ENCODE measurements around the gene EDRF1.
"Not testable (repeated sequence)": the region's sequence is repeated elsewhere in the genome, so short reads cannot be mapped to it uniquely, and the experiment has no call there.

Gene EDRF1

DNA sequence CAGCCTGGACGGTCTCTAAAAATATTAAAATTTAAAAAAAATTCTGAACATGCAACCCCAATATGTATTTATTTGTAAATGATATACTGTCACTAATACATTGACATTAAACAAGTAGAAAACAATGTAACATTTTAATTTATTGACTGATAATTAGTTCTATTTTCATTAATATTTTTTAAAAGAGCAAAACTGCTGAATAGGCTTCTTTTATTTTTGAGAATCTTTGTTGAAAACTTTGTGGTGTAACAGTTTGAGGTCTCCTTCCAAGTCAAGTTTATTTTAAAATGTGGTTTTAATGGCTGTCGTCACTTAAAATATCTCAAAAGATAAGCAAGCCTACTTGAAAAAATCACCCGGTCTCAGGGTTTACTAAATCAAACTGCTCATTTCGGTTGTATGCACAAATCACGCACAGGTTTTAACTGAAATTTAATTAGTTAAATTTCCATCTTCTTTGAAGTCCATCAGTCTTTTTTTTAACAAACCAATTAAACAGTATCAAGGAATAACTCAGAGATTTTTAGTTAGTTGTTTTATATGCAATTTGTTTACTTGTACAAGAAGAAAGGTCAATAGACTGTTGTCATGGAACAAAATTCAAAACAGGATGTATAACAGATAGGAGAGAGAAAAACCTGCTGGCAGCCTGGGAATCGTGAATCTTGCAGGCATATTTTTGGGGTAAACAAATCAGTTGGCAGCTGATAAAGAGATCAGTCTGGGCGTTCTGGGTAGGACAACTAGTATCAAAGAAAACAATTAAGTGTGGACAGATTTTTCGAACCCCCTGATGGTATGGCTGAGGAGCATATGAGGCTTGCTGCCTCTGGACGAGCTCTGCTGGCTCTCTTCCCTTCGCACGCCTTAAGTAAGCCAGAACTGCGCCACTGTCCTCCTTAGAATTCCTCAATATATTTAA, 9.7 kb upstream of the EDRF1 start:
- H3K4me3 ChIP-seq (ENCODE audit: low read depth, low read length) = no peak overlapping the region
- TF ChIP-seq, protein P1, sequence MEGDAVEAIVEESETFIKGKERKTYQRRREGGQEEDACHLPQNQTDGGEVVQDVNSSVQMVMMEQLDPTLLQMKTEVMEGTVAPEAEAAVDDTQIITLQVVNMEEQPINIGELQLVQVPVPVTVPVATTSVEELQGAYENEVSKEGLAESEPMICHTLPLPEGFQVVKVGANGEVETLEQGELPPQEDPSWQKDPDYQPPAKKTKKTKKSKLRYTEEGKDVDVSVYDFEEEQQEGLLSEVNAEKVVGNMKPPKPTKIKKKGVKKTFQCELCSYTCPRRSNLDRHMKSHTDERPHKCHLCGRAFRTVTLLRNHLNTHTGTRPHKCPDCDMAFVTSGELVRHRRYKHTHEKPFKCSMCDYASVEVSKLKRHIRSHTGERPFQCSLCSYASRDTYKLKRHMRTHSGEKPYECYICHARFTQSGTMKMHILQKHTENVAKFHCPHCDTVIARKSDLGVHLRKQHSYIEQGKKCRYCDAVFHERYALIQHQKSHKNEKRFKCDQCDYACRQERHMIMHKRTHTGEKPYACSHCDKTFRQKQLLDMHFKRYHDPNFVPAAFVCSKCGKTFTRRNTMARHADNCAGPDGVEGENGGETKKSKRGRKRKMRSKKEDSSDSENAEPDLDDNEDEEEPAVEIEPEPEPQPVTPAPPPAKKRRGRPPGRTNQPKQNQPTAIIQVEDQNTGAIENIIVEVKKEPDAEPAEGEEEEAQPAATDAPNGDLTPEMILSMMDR (conservative IDR thresholded peaks at IDR 0.05; ENCODE audit: low read depth, low read length) = no peak
- peak; percentile 54 for DNase-seq (ENCODE audit: low read depth)

DNA sequence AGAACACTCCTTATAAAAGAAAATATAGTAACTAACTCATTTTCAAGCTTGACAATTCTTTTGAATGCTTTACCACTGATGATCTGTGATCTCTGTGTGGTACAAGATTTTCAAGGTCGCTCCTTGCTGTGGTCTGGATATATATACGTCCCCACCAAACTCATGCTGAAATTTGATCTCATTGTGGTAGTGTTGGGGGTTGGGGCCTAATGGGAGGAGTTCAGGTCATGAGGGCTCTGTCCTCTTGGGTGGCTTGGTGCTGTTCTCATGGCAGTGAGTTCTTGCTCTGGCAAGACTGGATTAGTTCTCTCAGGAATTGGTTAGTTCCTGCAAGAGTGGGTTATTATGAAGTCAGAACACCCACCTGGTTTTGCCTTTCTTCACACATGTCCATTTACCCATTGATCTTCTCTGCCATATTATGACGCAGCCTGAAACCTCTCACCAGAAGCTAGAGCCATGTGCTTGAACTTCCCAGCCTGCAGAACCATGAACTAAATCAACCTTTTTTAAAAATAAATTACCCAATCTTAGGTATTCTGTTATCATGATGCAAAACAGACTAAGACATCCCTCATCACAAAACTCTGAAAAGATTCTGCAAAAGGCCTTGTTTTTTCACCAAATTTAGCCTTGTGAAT, 8.3 kb upstream of the EDRF1 start:
- no peak for DNase-seq (ENCODE audit: low read depth)
- TF ChIP-seq, protein P1 (conservative IDR thresholded peaks at IDR 0.05; ENCODE audit: low read depth, low read length) = no peak
- H3K4me3 ChIP-seq (ENCODE audit: low read depth, low read length) = no peak overlapping the region

DNA sequence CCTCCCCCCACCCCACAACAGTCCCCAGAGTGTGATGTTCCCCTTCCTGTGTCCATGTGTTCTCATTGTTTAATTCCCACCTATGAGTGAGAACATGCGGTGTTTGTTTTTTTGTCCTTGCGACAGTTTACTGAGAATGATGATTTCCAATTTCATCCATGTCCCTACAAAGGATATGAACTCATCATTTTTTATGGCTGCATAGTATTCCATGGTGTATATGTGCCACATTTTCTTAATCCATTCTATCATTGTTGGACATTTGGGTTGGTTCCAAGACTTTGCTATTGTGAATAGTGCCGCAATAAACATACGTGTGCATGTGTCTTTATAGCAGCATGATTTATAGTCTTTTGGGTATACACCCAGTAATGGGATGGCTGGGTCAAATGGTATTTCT, 4.8 kb upstream of the EDRF1 start:
- not testable (repeated sequence) for H3K4me3 ChIP-seq (ENCODE audit: low read depth, low read length); DNase-seq (ENCODE audit: low read depth)

DNA sequence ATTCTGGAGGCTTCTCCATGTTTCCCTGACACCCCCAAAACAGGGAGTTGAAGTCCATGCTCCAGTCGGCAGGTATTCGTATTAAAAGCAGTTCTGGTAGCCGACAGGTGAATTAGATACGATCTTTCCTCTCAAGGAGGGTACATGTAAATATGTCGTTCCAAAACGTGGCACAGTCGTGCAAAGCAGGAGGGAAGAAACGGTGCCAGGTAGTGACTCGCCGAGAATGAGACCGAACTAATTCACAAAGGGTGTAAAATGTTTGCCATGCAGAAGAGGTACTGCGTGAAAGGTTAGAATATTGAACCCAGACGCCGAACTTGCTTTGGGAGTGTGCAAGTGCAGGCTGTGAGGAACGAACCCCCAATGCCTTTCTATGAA, 483 bp downstream of the EDRF1 start:
- TF ChIP-seq, protein P1 (conservative IDR thresholded peaks at IDR 0.05; ENCODE audit: low read depth, low read length) = no peak
- DNase-seq (ENCODE audit: low read depth) = peak; percentile 3

DNA sequence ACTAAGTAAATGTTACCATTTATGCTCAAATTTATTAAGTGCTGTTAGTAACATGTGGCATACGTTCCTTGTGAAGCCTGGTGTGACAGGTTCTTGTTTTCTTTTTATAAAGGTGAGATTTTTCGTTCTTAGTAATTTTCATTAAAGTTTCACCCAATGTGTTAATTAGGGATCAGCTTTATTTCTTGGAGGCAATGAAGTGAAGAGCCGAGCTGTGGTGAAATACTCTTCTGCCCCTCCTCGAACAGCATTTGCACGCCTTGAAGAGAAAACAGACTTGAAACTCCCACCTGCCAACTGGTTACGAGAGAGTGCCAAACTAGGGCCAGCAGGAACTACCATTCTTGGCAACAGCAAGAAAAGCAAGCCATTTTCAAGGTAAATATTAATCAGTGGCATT, 1.5 kb downstream of the EDRF1 start:
- no peak for DNase-seq (ENCODE audit: low read depth)
- TF ChIP-seq, protein P1 (conservative IDR thresholded peaks at IDR 0.05; ENCODE audit: low read depth, low read length) = no peak
- H3K4me3 ChIP-seq (ENCODE audit: low read depth, low read length) = no peak overlapping the region

More for the DNA sequence above, 483 bp downstream of the EDRF1 start:
- peak overlapping the region; percentile 92 for H3K4me3 ChIP-seq (ENCODE audit: low read depth, low read length)

DNA sequence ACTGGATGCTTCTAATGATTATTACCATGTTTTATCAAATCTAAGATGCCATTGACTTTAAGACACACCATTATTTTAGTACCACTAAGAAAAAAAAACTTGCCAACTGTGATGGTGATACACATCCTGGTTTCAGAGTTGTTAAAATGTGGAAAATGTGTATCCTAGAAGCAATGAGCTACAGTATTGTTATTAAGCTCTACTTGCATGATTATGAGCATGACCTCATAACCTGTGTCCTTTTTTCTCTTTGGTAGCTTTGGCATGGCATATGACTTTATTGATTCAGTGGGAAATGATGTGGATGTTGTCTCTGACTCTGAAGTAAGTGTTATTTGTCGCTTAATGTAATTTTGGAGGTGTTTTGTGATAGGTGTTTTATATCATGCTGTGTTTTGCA, 3.3 kb downstream of the EDRF1 start:
- TF ChIP-seq, protein P1 (conservative IDR thresholded peaks at IDR 0.05; ENCODE audit: low read depth, low read length) = no peak
- no peak overlapping the region for H3K4me3 ChIP-seq (ENCODE audit: low read depth, low read length)
- no peak for DNase-seq (ENCODE audit: low read depth)

DNA sequence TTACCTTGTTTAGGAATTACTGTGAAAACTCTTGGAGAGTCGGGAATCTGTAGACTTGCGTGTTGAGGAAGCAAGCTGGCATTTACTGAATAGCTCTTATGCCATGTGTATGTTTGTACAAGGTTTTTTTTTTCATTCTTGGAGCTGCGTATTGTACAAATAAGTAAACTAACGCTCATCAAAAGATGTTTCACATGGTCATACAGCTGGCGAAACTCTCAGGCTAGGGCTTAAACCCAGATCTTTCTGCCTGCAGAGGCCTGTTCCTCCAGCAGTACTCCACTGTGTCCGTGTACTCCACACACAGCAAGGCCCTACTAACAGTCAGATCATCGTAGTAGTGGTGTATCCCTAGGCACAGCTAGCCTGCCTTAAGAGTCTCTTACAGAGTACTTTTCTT, 7.4 kb downstream of the EDRF1 start:
- TF ChIP-seq, protein P1 (conservative IDR thresholded peaks at IDR 0.05; ENCODE audit: low read depth, low read length) = no peak
- DNase-seq (ENCODE audit: low read depth) = no peak
- H3K4me3 ChIP-seq (ENCODE audit: low read depth, low read length) = no peak overlapping the region

All from choroid plexus epithelial cell (primary cell).